ENCODE results near the gene C3orf22.
A peak's percentile ranks its signal among the peaks of the same experiment; 100 is the strongest.

C3orf22 gene

DNA sequence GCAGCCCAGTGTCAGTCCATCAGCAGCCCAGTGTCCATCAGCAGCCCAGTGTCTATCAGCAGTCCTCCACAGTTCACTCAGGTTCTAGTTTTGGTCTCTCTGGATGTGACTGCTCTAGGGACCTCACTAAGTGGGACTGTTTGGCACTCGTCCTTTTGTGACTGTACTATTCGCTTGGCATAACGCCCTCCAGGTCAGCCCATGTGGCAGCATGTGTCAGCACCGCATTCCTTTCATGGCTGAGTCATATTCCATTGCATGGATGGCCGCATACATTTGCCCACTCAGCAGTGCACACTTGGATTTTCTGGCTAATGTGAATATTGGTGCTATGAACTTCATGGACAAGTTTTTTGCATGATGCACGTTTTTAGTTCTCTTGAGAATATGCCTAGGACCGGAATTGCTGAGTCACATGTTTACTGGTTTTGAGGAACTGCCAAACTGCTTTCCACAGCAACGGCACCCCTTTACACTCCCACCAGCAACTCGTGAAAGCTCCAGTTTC, 18.3 kb downstream of the C3orf22 start:
- H3K4me3 ChIP-seq (ENCODE audit: low read length, poor library complexity, severe bottlenecking), result no peak overlapping the region

DNA sequence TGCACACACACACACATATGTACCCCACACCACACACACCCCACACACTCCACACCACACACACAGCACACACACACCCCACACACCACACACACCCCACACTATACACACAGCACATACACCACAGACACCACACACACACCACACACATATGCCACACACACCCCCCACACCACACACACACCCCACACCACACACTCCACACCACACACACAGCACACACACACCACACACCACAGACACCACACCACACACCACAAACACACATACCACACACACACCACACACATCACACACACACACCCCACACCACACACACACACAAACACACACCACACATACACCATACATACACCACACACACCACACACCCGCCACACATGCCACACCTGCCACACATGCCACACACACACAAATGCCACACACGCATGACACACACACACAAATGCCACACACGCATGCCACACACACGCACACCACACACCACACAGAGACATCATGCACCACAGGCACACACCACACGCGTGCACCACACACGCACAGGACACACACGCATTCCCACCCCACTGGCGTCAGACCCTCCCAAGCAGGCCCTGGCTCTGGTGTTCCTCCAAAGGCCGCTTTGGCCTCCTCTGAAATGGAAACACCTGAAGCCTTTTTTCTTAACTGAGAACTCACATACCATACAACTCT, 19.0 kb downstream of the C3orf22 start:
- no peaks in the 10 kb centered on the region for H3K27me3 ChIP-seq (ENCODE audit: insufficient read depth, low read length, poor library complexity, severe bottlenecking)
- no peaks in the 10 kb centered on the region for H3K79me2 ChIP-seq (ENCODE audit: insufficient read depth, low read length)
- TF ChIP-seq EZH2phosphoT487 (IDR thresholded peaks at IDR 0.05; ENCODE audit: borderline replicate concordance), result no peak
- TF ChIP-seq, protein P1, sequence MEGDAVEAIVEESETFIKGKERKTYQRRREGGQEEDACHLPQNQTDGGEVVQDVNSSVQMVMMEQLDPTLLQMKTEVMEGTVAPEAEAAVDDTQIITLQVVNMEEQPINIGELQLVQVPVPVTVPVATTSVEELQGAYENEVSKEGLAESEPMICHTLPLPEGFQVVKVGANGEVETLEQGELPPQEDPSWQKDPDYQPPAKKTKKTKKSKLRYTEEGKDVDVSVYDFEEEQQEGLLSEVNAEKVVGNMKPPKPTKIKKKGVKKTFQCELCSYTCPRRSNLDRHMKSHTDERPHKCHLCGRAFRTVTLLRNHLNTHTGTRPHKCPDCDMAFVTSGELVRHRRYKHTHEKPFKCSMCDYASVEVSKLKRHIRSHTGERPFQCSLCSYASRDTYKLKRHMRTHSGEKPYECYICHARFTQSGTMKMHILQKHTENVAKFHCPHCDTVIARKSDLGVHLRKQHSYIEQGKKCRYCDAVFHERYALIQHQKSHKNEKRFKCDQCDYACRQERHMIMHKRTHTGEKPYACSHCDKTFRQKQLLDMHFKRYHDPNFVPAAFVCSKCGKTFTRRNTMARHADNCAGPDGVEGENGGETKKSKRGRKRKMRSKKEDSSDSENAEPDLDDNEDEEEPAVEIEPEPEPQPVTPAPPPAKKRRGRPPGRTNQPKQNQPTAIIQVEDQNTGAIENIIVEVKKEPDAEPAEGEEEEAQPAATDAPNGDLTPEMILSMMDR (conservative IDR thresholded peaks at IDR 0.05; ENCODE audit: low read length), result no peak
- H3F3A ChIP-seq (ENCODE audit: low read depth), result peaks cover 6% of the 10 kb centered on the region; the same call in 1 of the 2 replicates
- no peak overlapping the region for H3K4me3 ChIP-seq (ENCODE audit: low read length, poor library complexity, severe bottlenecking)
- H4K20me1 ChIP-seq (ENCODE audit: insufficient read depth, low read length, poor library complexity, severe bottlenecking), result no peaks in the 10 kb centered on the region
- no peaks in the 10 kb centered on the region for H3K9me2 ChIP-seq (replicated peaks; ENCODE audit: low read depth, low read length)
- peaks cover 51% of the 10 kb centered on the region for H3K4me1 ChIP-seq (ENCODE audit: insufficient read depth, low read length, poor library complexity, severe bottlenecking)
- peak overlapping the region; percentile 61 for H3K9ac ChIP-seq (ENCODE audit: low read depth, low read length, poor library complexity, severe bottlenecking)
- H3K4me2 ChIP-seq (ENCODE audit: low read depth, low read length, poor library complexity, severe bottlenecking), result no peak overlapping the region
- no peaks in the 10 kb centered on the region for H3K36me3 ChIP-seq (ENCODE audit: insufficient read depth, low read length)
- H3K9me3 ChIP-seq (ENCODE audit: insufficient read depth, low read depth, low read length), result no peaks in the 10 kb centered on the region
- no peak overlapping the region for H2AFZ ChIP-seq (ENCODE audit: low read length)

More for the DNA sequence above, 18.3 kb downstream of the C3orf22 start:
- H3K4me1 ChIP-seq (ENCODE audit: insufficient read depth, low read length, poor library complexity, severe bottlenecking), result peaks cover 58% of the 10 kb centered on the region
- H4K20me1 ChIP-seq (ENCODE audit: insufficient read depth, low read length, poor library complexity, severe bottlenecking), result no peaks in the 10 kb centered on the region
- H3K9me3 ChIP-seq (ENCODE audit: insufficient read depth, low read depth, low read length), result no peaks in the 10 kb centered on the region
- H2AFZ ChIP-seq (ENCODE audit: low read length), result no peak overlapping the region
- H3K4me2 ChIP-seq (ENCODE audit: low read depth, low read length, poor library complexity, severe bottlenecking), result peak overlapping the region; percentile 43
- peak overlapping the region; percentile 61 for H3K9ac ChIP-seq (ENCODE audit: low read depth, low read length, poor library complexity, severe bottlenecking)
- peaks cover 6% of the 10 kb centered on the region; the same call in 1 of the 2 replicates for H3F3A ChIP-seq (ENCODE audit: low read depth)
- H3K27me3 ChIP-seq (ENCODE audit: insufficient read depth, low read length, poor library complexity, severe bottlenecking), result no peaks in the 10 kb centered on the region
- TF ChIP-seq, protein P1 (conservative IDR thresholded peaks at IDR 0.05; ENCODE audit: low read length), result no peak
- no peak for TF ChIP-seq EZH2phosphoT487 (IDR thresholded peaks at IDR 0.05; ENCODE audit: borderline replicate concordance)
- H3K36me3 ChIP-seq (ENCODE audit: insufficient read depth, low read length), result no peaks in the 10 kb centered on the region
- no peaks in the 10 kb centered on the region for H3K79me2 ChIP-seq (ENCODE audit: insufficient read depth, low read length)
- H3K9me2 ChIP-seq (replicated peaks; ENCODE audit: low read depth, low read length), result no peaks in the 10 kb centered on the region

GRCh38 chr3:126538966-126539365, 19.8 kb downstream of the C3orf22 start:
- no peak for TF ChIP-seq EZH2phosphoT487 (IDR thresholded peaks at IDR 0.05; ENCODE audit: borderline replicate concordance)
- TF ChIP-seq, protein P1 (conservative IDR thresholded peaks at IDR 0.05; ENCODE audit: low read length), result no peak

More at GRCh38 chr3:126538966-126539365, 19.8 kb downstream of the C3orf22 start:
- Histone ChIP-seq H2AFZ (ENCODE audit: low read length) (no peak overlapping the region), H3K27me3 (ENCODE audit: insufficient read depth, low read length, poor library complexity, severe bottlenecking) (no peaks in the 10 kb centered on the region), H3K36me3 (ENCODE audit: insufficient read depth, low read length) (no peaks in the 10 kb centered on the region), H4K20me1 (ENCODE audit: insufficient read depth, low read length, poor library complexity, severe bottlenecking) (no peaks in the 10 kb centered on the region), H3K4me3 (ENCODE audit: low read length, poor library complexity, severe bottlenecking) (no peak overlapping the region), H3F3A (ENCODE audit: low read depth) (peaks cover 6% of the 10 kb centered on the region; the same call in 1 of the 2 replicates), H3K9ac (ENCODE audit: low read depth, low read length, poor library complexity, severe bottlenecking) (peak overlapping the region; percentile 21), H3K9me2 (replicated peaks; ENCODE audit: low read depth, low read length) (no peaks in the 10 kb centered on the region), H3K79me2 (ENCODE audit: insufficient read depth, low read length) (no peaks in the 10 kb centered on the region), H3K4me2 (ENCODE audit: low read depth, low read length, poor library complexity, severe bottlenecking) (no peak overlapping the region), H3K4me1 (ENCODE audit: insufficient read depth, low read length, poor library complexity, severe bottlenecking) (peaks cover 44% of the 10 kb centered on the region), H3K9me3 (ENCODE audit: insufficient read depth, low read depth, low read length) (no peaks in the 10 kb centered on the region)

Measured in Loucy (cell line).